KOPT-K1 (cell line): ENCODE data around the gene MCRIP2.

Experiments used
- H3K27ac ChIP-seq: fragments of 200-600 bp; sonication (generic); 2 replicates; pipeline ENCODE4 v1.5.1; 2016; ENCODE audit warnings: antibody characterized with exemption, mild to moderate bottlenecking, low read depth, low read length; ENCODE audit not compliant: poor library complexity, severe bottlenecking
- H3K36me3 ChIP-seq: fragments of 200-600 bp; sonication (generic); 2 replicates; pipeline ENCODE4 v1.5.1; 2017; ENCODE audit warnings: antibody characterized with exemption, mild to moderate bottlenecking, low read length, moderate library complexity; ENCODE audit not compliant: insufficient read depth
- H3K9me3 ChIP-seq: fragments of 200-600 bp; sonication (generic); 2 replicates; pipeline ENCODE4 v1.5.1; 2017; ENCODE audit warnings: antibody characterized with exemption, low read length, mild to moderate bottlenecking; ENCODE audit not compliant: insufficient read depth, poor library complexity, severe bottlenecking

MCRIP2 gene

DNA sequence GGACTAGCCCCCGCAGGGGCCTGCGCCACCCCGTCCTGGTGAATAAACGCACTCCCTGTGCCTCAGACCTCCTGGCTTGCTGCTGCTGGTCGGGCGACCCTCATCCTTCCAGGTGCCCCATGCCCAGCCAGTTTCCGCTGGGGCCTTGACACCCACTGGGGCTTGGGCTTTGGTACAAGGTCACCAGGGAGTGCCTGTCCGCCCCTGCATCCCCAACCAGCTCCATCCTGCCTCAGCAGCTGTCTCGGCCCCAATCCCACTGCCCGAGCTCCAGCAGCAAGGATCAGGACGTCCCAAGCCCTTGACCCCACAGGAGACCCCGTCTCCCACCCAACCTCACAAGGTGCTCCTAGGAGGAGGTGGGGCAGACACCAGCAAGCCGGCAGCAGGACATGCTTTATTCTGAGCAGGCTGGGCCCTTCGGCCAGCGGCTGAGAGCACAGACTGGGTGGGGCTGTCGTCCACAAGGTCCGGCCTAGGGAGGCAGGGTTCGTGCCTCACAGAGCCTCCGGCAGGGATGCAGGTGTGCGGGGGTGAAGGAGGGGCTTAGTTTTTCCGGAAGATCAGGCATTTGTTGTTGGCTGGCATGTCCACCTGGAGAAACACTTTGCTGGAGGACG, 7.5 kb upstream of the MCRIP2 start:
- Histone ChIP-seq H3K27ac (no peak overlapping the region), H3K9me3 (no peaks in the 10 kb centered on the region)

DNA sequence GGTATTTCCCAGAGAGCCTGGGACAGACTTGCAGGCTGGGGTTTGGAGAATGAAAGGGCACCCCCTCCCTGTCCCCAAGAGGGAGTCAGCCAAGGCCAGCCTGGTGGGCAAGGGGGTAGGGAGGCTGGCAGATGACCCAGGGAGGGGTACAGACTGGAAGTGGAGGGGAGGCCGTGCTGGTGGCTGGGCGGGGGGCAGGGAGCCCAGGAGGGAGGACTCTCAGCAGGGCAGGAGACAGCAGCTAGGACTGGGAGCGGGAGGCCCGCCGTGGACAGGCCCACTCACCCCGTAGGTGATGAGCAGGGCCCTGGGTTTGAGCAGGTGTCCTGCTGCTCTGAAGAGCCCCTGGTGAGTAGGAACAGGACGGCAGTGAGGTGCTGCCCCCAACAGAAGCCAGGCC, 6.6 kb upstream of the MCRIP2 start:
- H3K27ac ChIP-seq, result peak overlapping the region; percentile 79
- H3K36me3 ChIP-seq, result peaks cover 16% of the 10 kb centered on the region; the same call in 1 of the 2 replicates
- no peaks in the 10 kb centered on the region for H3K9me3 ChIP-seq

More for the DNA sequence above, 7.5 kb upstream of the MCRIP2 start:
- H3K36me3 ChIP-seq, result peaks cover 16% of the 10 kb centered on the region; the same call in 1 of the 2 replicates

DNA sequence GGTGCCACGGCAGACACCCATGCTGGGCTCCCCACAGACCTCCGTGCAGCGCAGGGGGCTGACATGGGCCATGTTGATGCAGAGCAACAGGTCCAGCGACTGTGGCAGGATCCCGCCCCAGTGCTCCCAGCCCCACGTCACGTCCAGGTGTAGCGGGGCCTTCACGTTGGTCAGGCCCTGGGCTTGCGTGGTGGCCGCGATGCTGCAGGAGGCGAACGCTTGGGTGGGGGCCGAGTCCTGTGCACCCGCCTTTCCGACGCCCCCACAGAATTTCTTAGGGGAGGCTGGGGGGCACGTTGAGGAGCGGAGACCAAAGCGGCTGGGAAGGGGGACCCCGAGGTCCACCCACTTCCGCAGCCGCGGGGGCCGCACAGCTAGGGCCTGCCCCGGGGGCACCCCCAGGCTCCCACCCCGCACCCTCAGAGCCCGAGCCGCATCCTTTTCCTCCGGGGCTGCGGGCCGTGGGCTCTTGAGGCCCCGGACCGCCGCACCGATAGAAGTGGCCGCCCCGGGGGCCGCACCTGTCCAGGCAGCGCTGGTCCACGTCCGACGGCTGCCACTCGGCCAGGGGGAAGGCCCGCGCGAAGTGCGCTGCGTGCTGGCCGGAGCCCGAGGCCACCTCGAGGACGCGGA, 5.9 kb upstream of the MCRIP2 start:
- Histone ChIP-seq H3K36me3 (peaks cover 16% of the 10 kb centered on the region; the same call in 1 of the 2 replicates), H3K9me3 (no peaks in the 10 kb centered on the region), H3K27ac (peak overlapping the region; percentile 79)

DNA sequence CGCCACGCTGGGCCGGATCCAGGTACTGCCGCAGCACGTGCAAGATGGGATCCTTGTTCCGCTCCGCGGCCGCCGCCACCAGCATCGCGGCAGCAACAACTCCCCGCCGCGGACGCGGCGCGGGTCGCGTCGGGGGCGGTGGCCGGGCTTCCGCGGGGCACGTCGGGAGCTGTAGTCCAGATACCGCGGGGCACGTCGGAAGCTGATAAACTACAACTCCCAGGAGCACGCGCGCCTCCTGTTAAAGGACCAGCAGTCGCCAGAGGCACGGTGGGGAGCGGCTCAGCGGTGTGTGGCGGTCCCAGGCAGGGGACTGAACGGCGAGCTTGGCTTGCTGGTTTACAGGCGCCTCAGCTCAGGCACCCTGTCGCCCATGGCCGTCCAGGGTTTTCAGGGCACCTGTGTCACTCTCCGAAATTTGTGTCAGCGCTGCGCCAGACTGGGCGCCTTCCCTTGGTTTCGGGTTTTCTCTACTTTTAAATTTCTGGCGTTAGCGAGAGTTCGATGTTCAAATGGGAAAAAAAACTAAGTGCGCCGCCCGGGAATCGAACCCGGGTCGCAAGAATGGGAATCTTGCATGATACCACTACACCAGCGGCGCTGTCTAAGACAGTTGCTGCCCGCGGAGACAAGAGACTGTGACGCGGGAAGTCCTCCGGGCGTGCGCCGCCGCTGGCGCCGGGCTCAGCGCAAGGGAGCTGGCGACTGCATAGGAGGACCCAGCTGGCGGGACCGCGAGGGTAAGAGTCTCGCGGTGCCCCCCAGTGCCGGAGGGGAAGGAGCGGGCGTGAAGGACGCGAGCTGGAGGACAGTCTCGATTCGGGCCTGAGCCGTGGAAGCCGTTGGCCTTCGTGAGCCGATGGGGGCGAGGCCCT, 5.2 kb upstream of the MCRIP2 start, which contains the start of gene METTL26:
TSS of gene METTL26 (minus strand) at position 100 of the 875 bp plus-strand sequence. CDS start at position 85, 15 bp downstream.
- Histone ChIP-seq H3K9me3 (no peaks in the 10 kb centered on the region), H3K36me3 (peaks cover 16% of the 10 kb centered on the region; the same call in 1 of the 2 replicates), H3K27ac (peak within 1 kb of the TSS; percentile 79)

DNA sequence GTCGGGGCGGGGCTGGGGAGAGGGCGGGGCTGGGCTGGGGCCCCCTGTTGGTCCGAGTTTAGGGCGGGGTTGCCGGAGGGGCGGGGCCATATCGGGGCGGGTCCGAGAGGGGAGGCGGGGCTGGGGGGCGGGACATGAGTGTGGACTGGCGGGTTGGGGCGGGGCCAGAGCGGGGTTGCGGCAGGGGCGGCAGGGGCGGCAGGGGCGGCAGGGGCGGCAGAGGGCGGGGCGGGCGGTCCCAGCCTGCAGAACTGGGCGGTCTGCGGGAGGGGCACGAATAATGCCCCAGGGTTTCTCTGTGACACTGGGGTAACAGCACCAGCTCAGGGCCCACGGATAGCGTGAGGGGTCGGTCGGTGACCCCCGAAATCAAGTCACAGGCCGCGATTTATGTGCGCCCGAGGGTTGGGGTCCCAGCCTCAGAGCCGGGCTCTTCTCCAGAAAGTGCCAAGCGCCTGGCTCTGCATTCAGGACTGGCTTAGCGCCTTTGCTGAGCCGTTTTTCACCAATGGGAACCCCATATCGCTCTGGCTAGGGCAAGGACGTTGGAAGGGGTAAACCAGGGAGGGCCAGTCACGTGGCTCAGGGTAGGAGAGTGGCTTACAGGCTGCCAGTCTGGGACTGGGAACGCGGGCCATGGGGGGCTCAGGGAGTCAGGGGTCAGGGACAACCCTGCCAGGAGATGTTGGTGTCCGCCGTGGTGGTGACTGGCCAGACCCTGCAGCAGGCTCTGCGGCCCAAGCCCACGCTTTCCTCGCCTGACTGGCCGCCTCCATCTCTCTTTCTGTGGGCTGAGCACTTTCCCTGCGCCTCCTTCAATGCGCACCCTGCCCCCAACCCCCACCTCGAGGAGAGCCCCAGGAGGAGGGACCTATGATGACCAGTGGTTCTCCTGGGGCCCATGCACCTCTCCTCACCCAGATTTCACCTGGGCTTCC, 4.3 kb upstream of the MCRIP2 start:
- Histone ChIP-seq H3K9me3 (no peaks in the 10 kb centered on the region), H3K27ac (peak overlapping the region; percentile 79), H3K36me3 (peaks cover 16% of the 10 kb centered on the region; the same call in 1 of the 2 replicates)

DNA sequence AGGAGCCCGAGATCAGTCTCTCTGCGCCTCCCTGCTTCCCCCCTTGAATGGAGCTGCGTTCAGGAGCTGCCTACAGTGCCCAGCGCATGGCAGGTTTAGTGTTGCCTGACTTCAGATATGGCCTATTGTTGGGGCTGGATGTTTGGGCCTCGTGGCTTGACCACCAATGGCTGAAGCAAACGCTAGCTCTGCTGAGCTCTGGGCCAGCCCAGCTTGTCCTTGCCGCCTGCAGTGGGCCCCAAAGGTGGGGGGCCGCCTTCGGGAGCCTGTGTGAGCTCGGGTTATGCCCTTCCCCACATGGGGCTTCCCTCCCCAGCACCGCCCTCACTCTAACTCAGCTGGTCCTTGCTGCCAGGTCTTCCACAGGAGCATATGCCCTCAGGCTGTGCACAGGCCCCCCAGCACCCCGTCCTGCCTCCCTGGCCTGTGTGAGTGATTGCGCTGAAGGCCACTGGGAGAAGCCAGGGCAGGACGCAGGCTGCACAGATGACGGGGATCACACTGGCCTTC, 3.5 kb upstream of the MCRIP2 start:
- Histone ChIP-seq H3K27ac (no peak overlapping the region), H3K36me3 (peaks cover 16% of the 10 kb centered on the region; the same call in 1 of the 2 replicates)

DNA sequence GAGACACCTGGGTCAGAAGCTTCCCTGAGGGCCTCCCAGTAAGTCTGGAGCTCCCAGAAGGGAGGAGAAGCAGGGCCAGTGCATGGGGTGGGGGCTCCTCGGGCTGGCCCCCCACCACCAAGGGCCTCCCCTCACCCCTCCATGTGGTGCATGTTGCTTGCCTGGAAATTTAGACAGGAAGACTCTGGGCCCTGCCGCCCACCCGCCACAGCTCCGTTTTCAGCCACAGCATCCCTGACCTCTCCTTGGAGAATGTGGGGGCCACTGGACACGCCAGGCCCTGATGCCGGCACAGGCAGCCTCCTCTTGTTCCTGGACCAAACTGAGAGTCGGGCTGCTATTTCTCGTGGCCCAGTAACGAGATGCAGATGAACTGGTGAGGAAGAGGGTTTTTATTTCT, 2.8 kb upstream of the MCRIP2 start:
- H3K36me3 ChIP-seq, result peaks cover 11% of the 10 kb centered on the region; the same call in 1 of the 2 replicates
- H3K9me3 ChIP-seq, result no peaks in the 10 kb centered on the region
- H3K27ac ChIP-seq, result no peak overlapping the region

More for the DNA sequence above, 3.5 kb upstream of the MCRIP2 start:
- H3K9me3 ChIP-seq, result no peaks in the 10 kb centered on the region

DNA sequence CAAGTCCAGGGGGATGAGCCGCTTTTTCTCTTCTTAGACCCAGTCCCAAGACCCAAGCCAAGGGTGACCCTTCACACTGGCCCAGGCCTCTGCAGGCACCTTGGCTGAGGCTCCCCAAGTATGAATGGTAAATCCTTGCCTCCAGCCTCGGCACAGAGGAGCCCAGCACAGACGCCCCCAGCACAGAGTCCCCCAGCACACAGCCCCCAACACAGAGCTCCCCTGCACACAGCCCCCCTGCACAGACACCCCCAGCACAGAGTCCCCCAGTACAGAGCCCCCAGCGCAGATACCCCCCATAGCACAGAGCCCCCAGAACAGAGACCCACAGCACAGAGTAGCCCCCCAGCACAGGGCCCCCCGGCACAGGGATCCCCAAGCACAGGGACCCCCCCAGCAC, 1.0 kb upstream of the MCRIP2 start:
- Histone ChIP-seq H3K9me3 (no peaks in the 10 kb centered on the region), H3K27ac (no peak overlapping the region), H3K36me3 (no peaks in the 10 kb centered on the region)

DNA sequence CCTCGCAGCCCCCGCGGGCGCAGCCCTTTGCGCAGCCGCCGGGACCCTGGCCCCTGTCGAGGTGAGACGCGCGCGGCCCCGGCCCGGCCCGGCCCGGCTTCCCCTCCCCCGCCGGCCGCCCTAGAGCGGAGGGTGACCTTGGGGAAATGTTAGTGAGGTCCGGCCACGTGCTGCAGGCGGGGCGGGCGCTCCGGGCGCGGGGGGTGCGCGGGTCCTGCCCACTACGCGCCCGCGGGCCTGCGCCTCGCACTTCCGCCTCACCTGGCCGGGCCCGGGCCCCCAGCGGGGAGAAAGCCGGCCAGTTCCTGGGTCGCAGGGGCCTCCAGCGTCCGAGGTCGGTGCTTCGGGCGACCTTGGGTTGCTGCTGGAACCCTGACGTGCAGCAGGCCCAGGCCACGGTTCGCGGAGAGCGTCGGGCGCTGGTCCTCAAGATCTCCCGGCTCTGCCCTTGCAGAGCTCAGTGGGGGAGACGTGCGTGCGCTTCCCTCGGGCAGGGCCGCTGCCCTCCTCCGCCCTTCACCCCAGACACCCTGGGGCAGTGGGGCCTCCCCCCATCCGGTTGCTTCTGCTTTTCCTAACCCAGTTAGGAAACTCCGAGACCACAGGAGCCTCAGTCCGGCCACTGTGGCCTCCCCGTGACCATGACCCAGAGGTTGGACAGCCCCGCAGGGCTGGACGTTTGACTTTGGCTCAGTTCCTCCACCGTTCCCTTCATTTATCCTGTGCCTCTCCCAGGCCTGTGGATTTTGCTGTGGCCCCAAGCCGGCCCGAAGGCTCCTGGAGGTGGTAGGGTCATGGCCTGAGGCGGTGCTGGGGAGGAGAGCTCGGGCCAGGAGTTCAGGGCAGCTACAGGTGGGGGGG, 791 bp downstream of the MCRIP2 start:
- no peaks in the 10 kb centered on the region for H3K9me3 ChIP-seq
- no peak overlapping the region for H3K27ac ChIP-seq

DNA sequence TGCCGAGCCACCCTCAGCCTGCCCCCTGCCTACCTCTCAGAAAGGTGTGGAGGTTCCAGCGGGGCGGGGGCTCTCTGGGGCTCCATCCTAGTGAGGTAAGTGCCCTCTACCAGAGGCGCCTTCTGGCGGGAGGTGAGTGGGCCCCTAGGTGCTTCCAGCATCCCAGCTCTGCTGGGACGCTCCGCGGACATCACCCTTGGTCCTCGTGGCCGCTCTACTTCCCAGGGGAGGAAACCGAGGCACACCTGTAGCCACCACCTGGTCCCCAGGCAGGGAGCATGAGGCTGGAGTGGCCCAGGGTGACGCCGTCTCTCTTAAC, 1.4 kb downstream of the MCRIP2 start:
- Histone ChIP-seq H3K9me3 (no peaks in the 10 kb centered on the region), H3K27ac (no peak overlapping the region), H3K36me3 (no peaks in the 10 kb centered on the region)

More for the DNA sequence above, 791 bp downstream of the MCRIP2 start:
- no peaks in the 10 kb centered on the region for H3K36me3 ChIP-seq

DNA sequence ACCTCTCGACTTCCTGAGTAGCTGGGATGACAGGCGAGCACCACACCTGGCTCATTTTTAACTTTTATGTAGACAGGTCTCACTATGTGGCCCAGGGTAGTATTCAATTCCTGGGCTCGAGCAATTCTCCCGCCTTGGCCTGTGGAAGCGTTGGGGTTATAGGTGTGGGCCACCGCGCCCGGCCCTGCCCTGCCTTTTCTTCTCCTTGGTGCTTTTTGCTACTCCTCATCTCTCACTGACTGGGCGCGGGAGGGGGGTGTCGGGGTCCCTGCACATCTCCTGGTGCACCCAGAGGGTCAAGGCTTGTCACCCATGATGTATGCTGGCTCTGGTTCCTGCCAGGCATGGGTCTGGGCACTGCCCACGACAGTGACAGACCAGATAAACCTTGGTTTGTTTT, 2.9 kb downstream of the MCRIP2 start:
- no peaks in the 10 kb centered on the region for H3K36me3 ChIP-seq
- H3K9me3 ChIP-seq, result no peaks in the 10 kb centered on the region
- H3K27ac ChIP-seq, result no peak overlapping the region

DNA sequence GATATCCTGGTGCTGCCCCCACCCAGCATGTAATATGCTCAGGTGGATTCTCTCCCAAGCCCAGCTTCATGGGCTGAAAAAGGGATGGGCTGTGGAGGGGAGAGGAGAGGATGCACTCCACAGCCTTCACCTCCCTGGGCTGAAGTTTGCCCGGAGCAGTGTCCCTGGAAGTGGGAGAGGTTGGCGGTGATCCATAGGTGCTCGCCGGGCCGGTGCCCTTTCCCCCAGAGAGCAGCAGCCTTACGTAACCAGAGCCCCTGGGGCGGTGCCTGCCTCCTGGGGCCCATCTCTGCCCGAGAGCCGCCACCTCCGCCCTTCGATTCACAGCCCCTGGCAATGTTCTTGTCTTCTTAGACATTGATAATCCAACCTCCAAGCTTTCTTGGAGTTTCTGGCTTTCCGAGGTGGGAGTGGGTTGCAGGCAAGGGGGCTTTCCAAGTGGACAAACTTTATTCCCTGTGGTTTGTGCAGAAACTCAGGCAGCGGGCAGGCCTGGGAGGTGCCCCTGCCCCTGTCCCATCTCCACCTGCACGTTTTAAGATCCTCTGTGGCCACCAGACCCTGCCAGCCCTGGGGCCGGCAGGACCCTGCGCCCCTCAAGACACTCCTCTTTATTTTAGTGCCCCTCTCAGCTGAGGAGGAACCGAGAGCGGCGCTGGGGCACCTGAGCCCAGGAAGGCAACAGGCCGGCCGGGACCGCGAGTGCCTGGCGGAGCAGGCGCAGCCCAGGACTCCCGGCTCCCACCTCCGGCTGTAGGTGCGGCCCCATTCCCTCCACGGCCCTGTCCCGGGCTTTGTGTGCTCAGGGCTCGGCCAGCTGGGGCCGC, 4.4 kb downstream of the MCRIP2 start:
- Histone ChIP-seq H3K9me3 (no peaks in the 10 kb centered on the region), H3K36me3 (no peaks in the 10 kb centered on the region), H3K27ac (no peak overlapping the region)

DNA sequence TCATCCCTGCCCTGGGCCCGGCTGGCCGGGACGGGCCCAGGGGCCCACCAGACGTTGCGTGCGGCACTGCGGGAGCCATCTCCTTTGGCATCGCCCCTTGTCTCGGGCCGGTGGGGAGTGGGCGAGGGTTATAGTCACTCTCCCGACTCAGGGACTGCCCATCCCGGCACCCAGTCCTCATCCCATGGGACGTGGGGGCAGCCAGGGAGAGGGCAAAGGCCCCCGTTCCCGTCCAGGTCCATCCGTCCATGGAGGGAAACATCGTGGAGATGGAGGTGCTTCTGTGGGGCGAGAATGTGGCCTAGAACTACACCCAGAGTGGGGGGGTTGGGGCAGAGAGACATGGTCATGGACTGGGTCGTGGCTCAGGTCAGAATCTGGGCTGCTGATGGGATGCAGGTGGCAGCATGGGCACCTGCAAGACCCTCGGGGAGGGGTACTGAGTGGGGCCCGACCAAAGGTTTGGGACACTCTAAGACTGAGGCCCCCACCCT, 5.1 kb downstream of the MCRIP2 start:
- H3K9me3 ChIP-seq, result no peaks in the 10 kb centered on the region
- peaks cover under 1% of the 10 kb centered on the region; the same call in 1 of the 2 replicates for H3K36me3 ChIP-seq

More for the DNA sequence above, 5.1 kb downstream of the MCRIP2 start:
- H3K27ac ChIP-seq, result no peak overlapping the region
